ENCODE data around the gene ZNF474.

DNA sequence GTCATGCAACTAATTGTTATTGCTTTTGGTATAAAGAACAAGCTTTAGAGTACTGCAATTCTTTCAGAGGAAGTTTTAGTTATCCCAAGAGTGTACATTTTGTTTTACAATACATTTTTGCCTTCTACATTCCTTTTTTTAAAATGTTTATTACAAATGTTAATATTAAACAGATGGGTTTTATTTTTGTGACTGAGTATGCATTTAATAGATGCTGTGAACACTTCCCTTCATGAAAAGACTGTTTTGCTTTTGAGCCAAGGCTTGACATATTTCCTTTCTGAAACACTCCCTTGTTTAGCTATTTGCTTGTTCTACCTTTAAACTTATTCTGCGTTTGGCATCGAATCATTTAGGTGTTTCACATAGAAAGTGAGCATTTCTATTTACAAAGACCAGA is 14.8 kb upstream of the ZNF474 start:
- TF ChIP-seq RCOR1 (IDR thresholded peaks at IDR 0.05; ENCODE audit: insufficient replicate concordance, low read length) (no peak), POLR2A (IDR thresholded peaks at IDR 0.05; ENCODE audit: low read depth, low read length) (no peak)
